Left colon (tissue), 2 donors: ENCODE results near the gene TANC1. TPM values are rescaled to one million over a fixed set of nuclear protein-coding genes. Genes with fewer than 3 reads are reported as not detected.
"Not testable (repeated sequence)": the region's sequence is repeated elsewhere in the genome, so short reads cannot be mapped to it uniquely, and the experiment has no call there.

ENCODE experiments used
- ATAC-seq: fragments of 200-7000 bp; cut with Tn5 transposase; one replicate; pipeline ENCODE4 v1.9.1; 2020; ENCODE audit warnings: mild to moderate bottlenecking, moderate library complexity
- DNase-seq, 2 donors: peaks; one replicate each; pipeline ENCODE4 v3.0.0-alpha.2; 2020
- intact Hi-C, 2 donors: fragments of 100-400 bp; cut with DNase I in 1 of 2; cut with micrococcal nuclease in 1 of 2; formaldehyde crosslinking; loops; one replicate each; pipeline versions ENCODE4 v1.11.2 to v1.14.0; 2022; cut with DNase I, micrococcal nuclease
- total RNA-seq, 2 donors: library from RNA; stranded (reverse); fragmentation: NEBNext Ultra II Directional; extraction: Animal tissue kit (Norgen Biotek cat#: 25700); gene quantifications; one replicate each; pipeline ENCODE4 v1.2.1, GENCODE V29; 2021
- donor health status: DM: no; HTN: no; CAD: no.
- donor health status: DM: yes; HTN: yes; CAD: no.

Gene TANC1
- total RNA-seq, 2 donors from 2014 or later = 30.5 to 37.4 TPM

GRCh38 chr2:159140070-159140769 lies 171.8 kb downstream of the TANC1 start:
- DNase-seq (no peak), ATAC-seq (peak; percentile 79)
- intact Hi-C loops = no loop called here

GRCh38 chr2:159140821-159141220 lies 172.4 kb downstream of the TANC1 start:
- intact Hi-C loops, ATAC-seq, DNase-seq: not testable (repeated sequence)

- ATAC-seq (no peak), DNase-seq (no peak)
- intact Hi-C loops = no loop called here
These were observed 176.6 kb downstream of the TANC1 start for GRCh38 chr2:159144776-159145614.

GRCh38 chr2:159145745-159146354 lies 177.4 kb downstream of the TANC1 start:
- ATAC-seq (no peak), DNase-seq (no peak)
- intact Hi-C loops = no loop called here

- ATAC-seq = peak; percentile 92
- DNase-seq = peak; percentile 85 to 90
- intact Hi-C loops = no loop called here
These were observed 178.7 kb downstream of the TANC1 start for GRCh38 chr2:159146996-159147666.

GRCh38 chr2:159147690-159148089 lies 179.2 kb downstream of the TANC1 start:
- intact Hi-C loops = no loop called here
- ATAC-seq (no peak), DNase-seq (no peak)

- ATAC-seq (no peak), DNase-seq (no peak)
- intact Hi-C loops = no loop called here
These were observed 180.5 kb downstream of the TANC1 start for GRCh38 chr2:159148901-159149300.

GRCh38 chr2:159149747-159150146 lies 181.3 kb downstream of the TANC1 start:
- intact Hi-C loops = no loop called here
- DNase-seq = no peak
- ATAC-seq = no peak

- ATAC-seq = no peak
These were observed 181.9 kb downstream of the TANC1 start for GRCh38 chr2:159150280-159150746.

GRCh38 chr2:159151198-159152127 lies 183.0 kb downstream of the TANC1 start:
- ATAC-seq (peak; percentile 50), DNase-seq (no peak)
- intact Hi-C loops = no loop called here

More at GRCh38 chr2:159150280-159150746, 181.9 kb downstream of the TANC1 start:
- no peak for DNase-seq
- intact Hi-C loops = no loop called here

GRCh38 chr2:159152128-159152778 lies 183.8 kb downstream of the TANC1 start:
- DNase-seq (no peak), ATAC-seq (no peak)
- intact Hi-C loops = no loop called here

GRCh38 chr2:159153063-159153462 lies 184.6 kb downstream of the TANC1 start:
- DNase-seq (no peak), ATAC-seq (no peak)
- intact Hi-C loops = no loop called here

GRCh38 chr2:159153463-159153862 lies 185.0 kb downstream of the TANC1 start:
- intact Hi-C loops = no loop called here
- DNase-seq (peak; percentile 54 to 77), ATAC-seq (peak; percentile 75)

- intact Hi-C loops = no loop called here
- DNase-seq (no peak), ATAC-seq (no peak)
These were observed 185.5 kb downstream of the TANC1 start for GRCh38 chr2:159153951-159154350.

- ATAC-seq (no peak), DNase-seq (no peak)
- intact Hi-C loops = no loop called here
These were observed 185.9 kb downstream of the TANC1 start for GRCh38 chr2:159154366-159154765.

GRCh38 chr2:159155320-159155719 lies 186.9 kb downstream of the TANC1 start:
- peak; percentile 78 for ATAC-seq
- intact Hi-C loops = no loop called here
- DNase-seq = peak; percentile 67 to 86

- ATAC-seq = peak; percentile 64
- intact Hi-C loops = no loop called here
- DNase-seq = no peak
These were observed 187.4 kb downstream of the TANC1 start for GRCh38 chr2:159155791-159156190.

- no peak for ATAC-seq
- intact Hi-C loops = no loop called here
These were observed 188.4 kb downstream of the TANC1 start for GRCh38 chr2:159156834-159157233.

More at GRCh38 chr2:159156834-159157233, 188.4 kb downstream of the TANC1 start:
- DNase-seq = no peak
